ENCODE results near the gene LASP1NB.
"Not testable (repeated sequence)": the region's sequence is repeated elsewhere in the genome, so short reads cannot be mapped to it uniquely, and the experiment has no call there.

The LASP1NB gene

DNA sequence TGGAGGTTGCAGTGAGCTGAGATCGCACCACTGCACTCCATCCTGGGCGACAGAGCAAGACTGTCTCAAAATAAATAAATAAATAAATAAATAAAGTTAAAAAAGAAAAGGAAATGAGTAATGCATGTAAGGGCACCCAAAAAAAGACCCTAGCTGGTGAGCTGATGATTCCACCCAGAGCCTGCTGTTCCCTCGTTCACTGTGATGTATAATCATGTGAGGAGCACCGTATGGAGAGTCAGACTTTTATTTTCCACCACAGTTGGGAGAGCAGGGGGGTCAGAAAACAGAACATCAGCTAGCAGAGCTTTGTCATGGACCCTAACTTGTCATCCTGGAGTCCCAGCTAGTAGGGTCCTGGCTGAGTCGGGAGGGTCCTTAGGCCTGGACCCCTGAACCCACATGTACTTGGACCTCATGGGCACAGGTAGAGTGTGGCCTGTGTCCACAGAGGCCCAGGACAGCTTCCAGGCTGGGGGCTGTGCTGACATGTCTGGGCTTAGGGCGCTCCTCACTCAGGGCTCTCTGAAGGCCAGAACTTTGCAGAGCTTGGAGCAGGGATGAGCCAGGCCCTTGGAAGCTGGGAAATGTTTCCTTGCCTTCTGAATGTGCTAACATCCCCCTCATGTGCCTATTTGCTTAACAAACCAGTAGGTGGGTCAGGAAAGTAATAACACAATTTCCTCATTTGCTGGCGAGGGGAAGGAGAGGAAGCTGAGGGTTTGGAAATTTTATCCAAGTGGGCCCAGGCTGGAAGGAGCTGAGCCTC lies 18.8 kb upstream of the LASP1NB start:
- TF ChIP-seq, protein P1, sequence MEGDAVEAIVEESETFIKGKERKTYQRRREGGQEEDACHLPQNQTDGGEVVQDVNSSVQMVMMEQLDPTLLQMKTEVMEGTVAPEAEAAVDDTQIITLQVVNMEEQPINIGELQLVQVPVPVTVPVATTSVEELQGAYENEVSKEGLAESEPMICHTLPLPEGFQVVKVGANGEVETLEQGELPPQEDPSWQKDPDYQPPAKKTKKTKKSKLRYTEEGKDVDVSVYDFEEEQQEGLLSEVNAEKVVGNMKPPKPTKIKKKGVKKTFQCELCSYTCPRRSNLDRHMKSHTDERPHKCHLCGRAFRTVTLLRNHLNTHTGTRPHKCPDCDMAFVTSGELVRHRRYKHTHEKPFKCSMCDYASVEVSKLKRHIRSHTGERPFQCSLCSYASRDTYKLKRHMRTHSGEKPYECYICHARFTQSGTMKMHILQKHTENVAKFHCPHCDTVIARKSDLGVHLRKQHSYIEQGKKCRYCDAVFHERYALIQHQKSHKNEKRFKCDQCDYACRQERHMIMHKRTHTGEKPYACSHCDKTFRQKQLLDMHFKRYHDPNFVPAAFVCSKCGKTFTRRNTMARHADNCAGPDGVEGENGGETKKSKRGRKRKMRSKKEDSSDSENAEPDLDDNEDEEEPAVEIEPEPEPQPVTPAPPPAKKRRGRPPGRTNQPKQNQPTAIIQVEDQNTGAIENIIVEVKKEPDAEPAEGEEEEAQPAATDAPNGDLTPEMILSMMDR (IDR thresholded peaks at IDR 0.05; ENCODE audit: control extremely low read depth, extremely low read depth, low read depth, missing control alignments) = no peak
- CTCF ChIA-PET = interaction anchor here (0.9 to 1.7 kb wide), 4 partner anchors 9 to 17 kb away, joined by 3 to 6 read pairs (median 4); no protein-coding TSS in a partner anchor
- POLR2A ChIA-PET = no interaction called here
- no peak for DNase-seq (ENCODE audit: extremely low spot score)

DNA sequence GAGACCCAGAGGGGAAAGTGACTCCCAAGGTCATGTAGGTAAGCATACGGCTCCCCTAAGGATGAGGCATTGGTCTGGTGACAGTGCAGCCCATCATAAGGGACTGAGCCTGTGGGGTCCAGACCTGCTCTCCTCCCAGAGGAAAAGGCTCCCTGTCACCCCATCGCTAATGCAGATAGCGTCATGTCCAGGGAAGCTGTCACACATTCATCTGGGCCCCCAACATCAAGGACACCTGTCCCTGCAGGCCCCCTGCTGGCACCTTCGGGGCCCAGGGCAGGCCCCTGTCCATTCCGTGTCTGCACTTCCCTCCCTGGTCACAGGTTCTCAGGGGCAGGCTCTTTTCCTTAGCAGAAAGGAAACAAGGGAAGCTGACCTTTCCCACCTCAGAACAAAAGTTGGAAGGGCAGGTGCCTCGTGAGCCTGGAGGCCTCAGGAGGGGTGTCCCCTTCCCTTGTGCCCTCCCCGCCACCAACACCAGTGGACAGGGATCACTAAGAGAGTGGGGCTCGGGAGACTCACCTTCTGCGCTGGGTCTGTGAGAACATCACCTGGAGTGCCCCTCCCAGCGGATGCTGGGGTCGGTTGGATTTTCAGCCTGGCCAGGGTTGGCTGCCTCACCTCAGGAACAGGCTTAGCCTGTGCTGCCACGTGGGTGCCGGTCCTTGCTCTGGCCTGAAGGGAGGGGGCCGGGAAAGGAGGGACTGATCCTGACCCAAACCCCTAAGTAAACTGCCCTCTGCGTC lies 17.3 kb upstream of the LASP1NB start:
- ChIA-PET POLR2A (interaction anchor here (0.6 kb wide), 1 partner anchor 465 kb away, joined by 4 read pairs; no protein-coding TSS in a partner anchor), CTCF (interaction anchor here (0.8 to 1.7 kb wide), 3 partner anchors 10 to 1178 kb away, joined by 3 to 6 read pairs (median 4); no protein-coding TSS in a partner anchor)
- DNase-seq (ENCODE audit: extremely low spot score) = no peak
- TF ChIP-seq, protein P1 (IDR thresholded peaks at IDR 0.05; ENCODE audit: control extremely low read depth, extremely low read depth, low read depth, missing control alignments) = no peak

DNA sequence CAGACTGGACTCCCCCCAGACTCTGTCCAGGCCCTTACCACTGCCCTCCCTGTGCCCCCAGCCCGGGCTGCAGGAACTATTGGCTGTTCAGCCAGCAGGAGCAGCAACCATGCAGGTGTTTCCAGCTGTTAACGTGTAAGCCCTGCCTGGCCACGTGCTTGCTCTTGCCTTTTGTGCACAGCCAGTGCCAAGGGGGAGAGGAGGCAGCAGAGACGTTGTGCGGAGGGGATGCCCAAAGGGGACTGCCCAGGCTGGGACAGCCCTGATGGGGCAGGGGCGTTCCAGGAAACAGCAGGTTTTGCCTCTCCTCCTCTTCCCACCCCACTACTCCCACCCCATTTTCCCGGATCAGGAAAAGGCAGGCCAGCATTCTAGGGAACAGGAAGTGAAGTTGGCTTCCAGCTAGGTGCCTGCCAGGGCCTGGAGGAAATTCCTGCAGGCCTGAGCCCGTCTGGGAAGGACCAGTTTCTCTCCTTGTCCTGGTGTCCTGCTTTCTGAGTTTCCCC lies 16.7 kb upstream of the LASP1NB start:
- no peak for DNase-seq (ENCODE audit: extremely low spot score)
- TF ChIP-seq, protein P1 (IDR thresholded peaks at IDR 0.05; ENCODE audit: control extremely low read depth, extremely low read depth, low read depth, missing control alignments) = no peak
- ChIA-PET POLR2A (interaction anchor here (0.7 kb wide), 1 partner anchor 39 kb away, joined by 9 read pairs; the partner anchor contains the start of gene LASP1), CTCF (interaction anchor here (2.0 kb wide), 1 partner anchor 11 kb away, joined by 5 read pairs; no protein-coding TSS in a partner anchor)

DNA sequence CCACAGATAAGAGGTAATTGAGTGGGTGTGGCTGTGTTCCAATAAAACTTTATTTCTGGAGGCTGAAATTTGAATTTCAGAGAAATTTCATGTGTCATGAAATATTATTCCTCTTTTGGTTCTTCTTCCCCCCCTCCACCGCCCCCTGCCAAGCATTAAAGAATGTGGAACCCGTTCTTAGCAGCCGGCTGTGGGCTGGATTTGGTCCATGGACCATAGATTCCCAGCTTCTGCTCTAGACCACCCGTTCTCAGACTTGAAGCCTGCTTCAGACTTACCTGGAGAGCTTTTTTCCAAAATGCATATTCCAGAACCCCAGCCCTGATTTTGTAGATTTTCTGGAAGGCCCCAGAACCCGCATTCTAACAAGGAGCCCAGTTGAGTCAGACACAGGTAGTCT lies 15.1 kb upstream of the LASP1NB start:
- CTCF ChIA-PET = interaction anchor here (1.3 to 2.0 kb wide), 3 partner anchors 12 to 334 kb away, joined by 3 to 5 read pairs (median 5); no protein-coding TSS in a partner anchor
- DNase-seq (ENCODE audit: extremely low spot score) = no peak
- POLR2A ChIA-PET = interaction anchor here (0.8 kb wide), 1 partner anchor 1190 kb away, joined by 4 read pairs; no protein-coding TSS in a partner anchor
- TF ChIP-seq, protein P1 (IDR thresholded peaks at IDR 0.05; ENCODE audit: control extremely low read depth, extremely low read depth, low read depth, missing control alignments) = no peak

DNA sequence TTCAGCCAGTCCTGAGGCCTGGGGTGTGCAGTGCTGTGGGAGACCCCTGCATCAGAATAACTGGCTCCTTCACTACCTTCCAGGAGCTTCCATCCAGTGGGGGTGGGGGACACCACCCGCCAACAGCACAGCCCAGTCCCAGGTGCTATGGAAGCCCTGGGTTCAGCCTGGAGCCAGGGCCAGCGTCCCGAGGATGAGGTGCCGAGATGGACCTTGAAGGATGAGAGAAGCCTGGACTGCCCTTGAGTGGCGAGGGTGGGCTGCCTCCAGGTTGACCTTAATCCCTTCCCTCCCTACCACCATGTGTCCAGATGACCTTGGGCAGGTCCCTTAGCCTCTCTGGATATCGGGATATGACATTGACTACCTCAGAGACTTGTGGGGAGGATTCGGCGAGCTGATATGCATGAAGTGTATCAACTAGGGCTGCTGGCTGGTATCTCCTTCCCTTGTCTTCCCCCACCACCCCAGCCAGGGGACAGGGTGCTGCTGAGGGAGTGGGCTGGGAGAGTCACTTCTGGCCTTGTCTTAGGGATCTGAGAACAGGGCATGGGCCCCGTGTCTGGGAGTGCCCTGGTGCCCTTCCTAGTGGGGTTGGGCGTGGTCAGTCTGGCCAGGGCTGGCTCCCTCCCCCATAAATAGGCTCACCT lies 14.2 kb upstream of the LASP1NB start:
- no peak for DNase-seq (ENCODE audit: extremely low spot score)
- CTCF ChIA-PET = interaction anchor here (1.3 to 2.0 kb wide), 3 partner anchors 12 to 333 kb away, joined by 3 to 5 read pairs (median 5); no protein-coding TSS in a partner anchor
- POLR2A ChIA-PET = no interaction called here
- TF ChIP-seq, protein P1 (IDR thresholded peaks at IDR 0.05; ENCODE audit: control extremely low read depth, extremely low read depth, low read depth, missing control alignments) = no peak

DNA sequence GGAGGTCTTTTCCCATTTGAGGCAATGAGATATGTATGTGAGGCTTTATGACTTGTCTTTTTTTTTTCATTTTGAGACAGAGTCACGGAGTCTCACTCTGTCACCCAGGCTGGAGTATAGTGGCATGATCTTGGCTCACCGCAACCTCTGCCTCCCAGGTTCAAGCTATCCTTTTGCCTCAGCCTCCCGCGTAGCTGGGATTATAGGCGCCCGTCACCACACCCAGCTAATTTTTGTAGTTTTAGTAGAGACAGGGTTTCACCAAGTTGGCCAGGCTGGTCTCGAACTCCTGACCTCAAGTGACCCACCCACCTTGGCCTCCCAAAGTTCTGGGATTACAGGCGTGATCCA lies 13.7 kb upstream of the LASP1NB start:
- DNase-seq (ENCODE audit: extremely low spot score); POLR2A ChIA-PET: not testable (repeated sequence)

More for the DNA sequence above, 13.7 kb upstream of the LASP1NB start:
- CTCF ChIA-PET = interaction anchor here (1.5 kb wide), 1 partner anchor 11 kb away, joined by 3 read pairs; no protein-coding TSS in a partner anchor
